ENCODE results near the gene IFT74. TPM values are rescaled to one million over a fixed set of nuclear protein-coding genes. Genes with fewer than 3 reads are reported as not detected.
A peak's percentile ranks its signal among the peaks of the same experiment; 100 is the strongest.

Gene IFT74
- total RNA-seq, 1 donor from 2014 or later = 15.6 TPM

- intact Hi-C loops (cut with DNase I) = no loop called here
- no peak for TF ChIP-seq CTCF (IDR thresholded peaks at IDR 0.05)
- H3K36me3 ChIP-seq = peaks cover 25% of the 10 kb centered on the region
Observed at GRCh38 chr9:26935847-26936246, 20.4 kb upstream of the IFT74 start.

DNA sequence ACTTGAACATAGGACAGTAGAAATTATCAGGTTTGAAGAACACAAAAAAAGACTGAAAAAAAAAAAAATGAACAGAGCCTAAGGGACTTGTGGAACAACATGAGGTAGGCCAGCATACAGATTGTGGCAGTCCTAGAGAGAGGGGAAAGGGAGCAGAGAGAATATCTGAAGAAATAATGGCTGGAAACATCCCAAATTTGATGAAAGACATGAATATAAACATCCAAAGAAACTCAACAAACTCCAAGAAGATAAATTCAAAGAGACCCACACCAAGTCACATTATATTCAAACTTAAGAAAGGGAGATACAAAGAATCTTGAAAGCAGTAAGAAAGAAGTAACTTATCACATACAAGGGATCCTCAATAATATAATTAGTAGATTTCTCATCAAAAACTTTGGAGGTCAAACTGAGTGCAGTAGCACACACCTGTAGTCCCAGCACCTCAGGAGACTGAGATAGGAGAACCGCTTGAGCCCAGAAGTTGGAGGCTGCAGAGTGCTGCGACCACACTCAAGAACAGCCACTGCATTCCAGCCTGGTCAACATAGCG lies 18.3 kb upstream of the IFT74 start:
- peaks cover 5% of the 10 kb centered on the region for H3K4me1 ChIP-seq
- intact Hi-C loops (cut with DNase I) = no loop called here
- no peak for ATAC-seq
- no peak overlapping the region for H3K27ac ChIP-seq
- peaks cover 8% of the 10 kb centered on the region for H3K36me3 ChIP-seq
- no peak for DNase-seq
- H3K9me3 ChIP-seq = peaks cover 6% of the 10 kb centered on the region
- H3K4me3 ChIP-seq = no peak overlapping the region
- no peaks in the 10 kb centered on the region for H3K27me3 ChIP-seq (ENCODE audit: low read depth)
- TF ChIP-seq CTCF (IDR thresholded peaks at IDR 0.05) = no peak

More at GRCh38 chr9:26935847-26936246, 20.4 kb upstream of the IFT74 start:
- no peaks in the 10 kb centered on the region for H3K27me3 ChIP-seq (ENCODE audit: low read depth)
- no peak overlapping the region for H3K27ac ChIP-seq
- no peak for ATAC-seq
- no peak overlapping the region for H3K4me3 ChIP-seq
- no peak for DNase-seq
- H3K9me3 ChIP-seq = peaks cover 6% of the 10 kb centered on the region
- no peaks in the 10 kb centered on the region for H3K4me1 ChIP-seq

DNA sequence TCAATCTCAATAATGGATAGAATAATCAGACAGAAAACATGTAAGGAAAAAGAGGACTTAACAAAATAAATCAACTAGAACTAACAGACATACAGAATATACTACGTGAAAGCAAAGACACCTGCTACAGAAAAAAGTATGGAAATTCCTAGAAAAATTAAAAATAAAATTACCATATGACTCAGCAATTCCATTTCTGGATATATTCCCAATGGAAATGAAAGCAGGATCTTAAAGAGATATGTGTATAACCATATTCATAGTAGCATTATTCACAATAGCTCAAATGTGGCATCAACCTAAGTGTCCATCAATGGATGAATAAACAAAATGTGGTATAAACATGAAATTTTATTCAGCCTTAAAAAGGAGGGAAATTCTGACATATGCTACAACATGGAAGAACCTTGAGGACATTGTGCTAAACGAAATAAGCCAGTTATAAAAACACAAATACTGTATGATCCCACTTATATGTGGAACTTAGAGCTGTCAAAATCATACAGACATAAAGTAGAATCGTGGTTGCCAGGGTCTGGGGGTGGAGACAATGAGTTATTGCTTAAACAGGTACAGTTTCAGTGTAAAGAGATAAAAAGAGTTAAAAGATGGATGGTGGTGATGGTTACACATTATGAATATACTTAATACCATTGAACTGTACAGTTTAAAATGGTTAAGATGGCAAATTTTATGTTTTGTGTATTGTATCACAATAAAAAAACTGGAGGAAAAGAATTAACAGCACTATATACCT lies 16.1 kb upstream of the IFT74 start:
- DNase-seq (no peak), ATAC-seq (no peak)
- Histone ChIP-seq H3K4me3 (no peak overlapping the region), H3K27me3 (ENCODE audit: low read depth) (no peaks in the 10 kb centered on the region), H3K9me3 (peaks cover 6% of the 10 kb centered on the region), H3K36me3 (no peaks in the 10 kb centered on the region), H3K4me1 (peaks cover 17% of the 10 kb centered on the region), H3K27ac (no peak overlapping the region)
- intact Hi-C loops (cut with DNase I) = no loop called here
- TF ChIP-seq CTCF (IDR thresholded peaks at IDR 0.05) = no peak

DNA sequence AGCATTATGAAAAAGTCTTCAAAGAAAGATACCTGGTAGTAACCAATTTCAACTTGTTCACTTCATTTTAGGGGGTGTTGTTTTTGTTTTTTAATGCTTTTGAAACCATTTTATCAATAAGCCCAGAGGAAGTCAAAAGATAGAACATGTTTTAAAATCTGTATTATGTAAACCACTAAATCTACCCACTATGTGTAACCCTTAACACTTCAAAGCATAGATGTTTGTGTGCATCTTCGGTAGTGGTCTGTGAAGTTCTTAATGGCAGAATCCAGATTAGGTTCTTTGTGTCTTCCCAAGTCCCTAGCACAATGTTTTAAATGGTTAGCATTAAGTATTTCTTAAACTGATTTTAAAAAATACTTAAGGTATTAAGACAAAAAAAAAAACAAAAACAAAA lies 15.4 kb upstream of the IFT74 start:
- TF ChIP-seq CTCF (IDR thresholded peaks at IDR 0.05) = no peak
- no peak overlapping the region for H3K4me3 ChIP-seq
- H3K36me3 ChIP-seq = no peaks in the 10 kb centered on the region
- H3K9me3 ChIP-seq = peaks cover 6% of the 10 kb centered on the region
- ATAC-seq (no peak), DNase-seq (no peak)
- H3K27ac ChIP-seq = no peak overlapping the region
- H3K4me1 ChIP-seq = peaks cover 23% of the 10 kb centered on the region
- H3K27me3 ChIP-seq (ENCODE audit: low read depth) = no peaks in the 10 kb centered on the region
- intact Hi-C loops (cut with DNase I) = no loop called here

GRCh38 chr9:26945591-26945990 lies 10.6 kb upstream of the IFT74 start:
- Histone ChIP-seq H3K27ac (peak overlapping the region; percentile 98), H3K27me3 (ENCODE audit: low read depth) (no peaks in the 10 kb centered on the region), H3K4me3 (peak overlapping the region; percentile 96), H3K4me1 (peaks cover 34% of the 10 kb centered on the region), H3K9me3 (no peaks in the 10 kb centered on the region), H3K36me3 (no peaks in the 10 kb centered on the region)
- DNase-seq (no peak), ATAC-seq (no peak)
- intact Hi-C loops (cut with DNase I) = no loop called here
- no peak for TF ChIP-seq CTCF (IDR thresholded peaks at IDR 0.05)

Measured in lower lobe of right lung (tissue), 2 donors.